SK-N-SH treated with all-trans-retinoic acid at 6 μM for 48 hours (cell line): ENCODE results near the gene BPIFB1.

Experiments used
- ATAC-seq: fragments of 200-7000 bp; cut with Tn5 transposase; 3 replicates; pipeline ENCODE4 v1.9.1; 2020; ENCODE audit warnings: mild to moderate bottlenecking, moderate library complexity
- ARNTL ChIP-seq: fragments of 450-650 bp; formaldehyde crosslinking; IDR thresholded peaks from 2 replicates; pipeline ENCODE4 v1.5.0; 2020; ENCODE audit warnings: low read depth, mild to moderate bottlenecking, moderate library complexity, borderline replicate concordance
- BACH2 ChIP-seq: fragments of 250-450 bp; sonication (Bioruptor Pico); IDR thresholded peaks from 2 replicates; pipeline ENCODE4 v1.9.0; 2021; ENCODE audit warnings: mild to moderate bottlenecking, borderline replicate concordance
- CREB5 ChIP-seq: fragments of 250-450 bp; sonication (Bioruptor Pico); IDR thresholded peaks from 2 replicates; pipeline ENCODE4 v1.5.1; 2020; ENCODE audit warnings: low read depth, mild to moderate bottlenecking, moderate library complexity
- CSDC2 ChIP-seq: fragments of 250-450 bp; sonication (Bioruptor Pico); IDR thresholded peaks from 2 replicates; pipeline ENCODE4 v1.5.0; 2020; ENCODE audit warnings: mild to moderate bottlenecking, moderate library complexity
- CSRNP3 ChIP-seq: fragments of 250-450 bp; sonication (Bioruptor Pico); IDR thresholded peaks from 2 replicates; pipeline ENCODE4 v1.5.1; 2021; ENCODE audit warnings: mild to moderate bottlenecking, moderate library complexity
- ESRRG ChIP-seq: fragments of 250-450 bp; sonication (Bioruptor Pico); IDR thresholded peaks from 2 replicates; pipeline ENCODE4 v1.6.1; 2021; ENCODE audit warnings: mild to moderate bottlenecking
- GLIS3 ChIP-seq: fragments of 250-450 bp; sonication (Bioruptor Pico); IDR thresholded peaks from 2 replicates; pipeline ENCODE4 v1.5.0; 2020; ENCODE audit warnings: mild to moderate bottlenecking, moderate library complexity
- OSR1 ChIP-seq: fragments of 250-450 bp; sonication (Bioruptor Pico); IDR thresholded peaks from 2 replicates; pipeline ENCODE4 v1.8.0; 2022; ENCODE audit warnings: moderate library complexity, mild to moderate bottlenecking, inconsistent platforms
- PATZ1 ChIP-seq: fragments of 250-450 bp; sonication (Bioruptor Pico); IDR thresholded peaks from 2 replicates; pipeline ENCODE4 v1.8.0; 2020; ENCODE audit warnings: mild to moderate bottlenecking, moderate library complexity, borderline replicate concordance
- PPARA ChIP-seq: fragments of 250-450 bp; sonication (Bioruptor Pico); IDR thresholded peaks from 2 replicates; pipeline ENCODE4 v1.5.0; 2020; ENCODE audit warnings: mild to moderate bottlenecking, borderline replicate concordance
- RARB ChIP-seq: fragments of 250-450 bp; sonication (Bioruptor Pico); IDR thresholded peaks from 2 replicates; pipeline ENCODE4 v1.8.0; 2021; ENCODE audit warnings: mild to moderate bottlenecking, moderate library complexity
- SNAI2 ChIP-seq: fragments of 250-450 bp; sonication (Bioruptor Pico); IDR thresholded peaks from 2 replicates; pipeline ENCODE4 v1.5.0; 2020; ENCODE audit warnings: mild to moderate bottlenecking, moderate library complexity
- TOX ChIP-seq: fragments of 250-450 bp; sonication (Bioruptor Pico); IDR thresholded peaks from 2 replicates; pipeline ENCODE4 v1.8.0; 2021; ENCODE audit warnings: mild to moderate bottlenecking, moderate library complexity, borderline replicate concordance
- TSHZ2 ChIP-seq: fragments of 250-450 bp; sonication (Bioruptor Pico); IDR thresholded peaks from 2 replicates; pipeline ENCODE4 v1.5.0; 2020; ENCODE audit warnings: mild to moderate bottlenecking, moderate library complexity
- ZC3H10 ChIP-seq: fragments of 250-450 bp; sonication (Bioruptor Pico); IDR thresholded peaks from 2 replicates; pipeline ENCODE4 v1.5.1; 2021; ENCODE audit warnings: mild to moderate bottlenecking, moderate library complexity
- ZFP30 ChIP-seq: fragments of 450-650 bp; formaldehyde crosslinking; IDR thresholded peaks from 2 replicates; pipeline ENCODE4 v1.5.0; 2022; ENCODE audit warnings: mild to moderate bottlenecking, moderate library complexity
- ZNF565 ChIP-seq: fragments of 450-650 bp; formaldehyde crosslinking; conservative IDR thresholded peaks from 2 replicates; pipeline ENCODE4 v1.5.0; 2020; ENCODE audit warnings: low read depth, mild to moderate bottlenecking, moderate library complexity
- ZNF8 ChIP-seq: fragments of 450-650 bp; formaldehyde crosslinking; IDR thresholded peaks from 2 replicates; pipeline ENCODE4 v1.5.0; 2020; ENCODE audit warnings: mild to moderate bottlenecking, moderate library complexity
- TF ChIP-seq, protein P1 (sequence below): fragments of 250-450 bp; sonication (Bioruptor Pico); IDR thresholded peaks from 2 replicates; pipeline ENCODE4 v1.8.0; 2021; ENCODE audit warnings: low read depth, mild to moderate bottlenecking, moderate library complexity, borderline replicate concordance

BPIFB1 gene

DNA sequence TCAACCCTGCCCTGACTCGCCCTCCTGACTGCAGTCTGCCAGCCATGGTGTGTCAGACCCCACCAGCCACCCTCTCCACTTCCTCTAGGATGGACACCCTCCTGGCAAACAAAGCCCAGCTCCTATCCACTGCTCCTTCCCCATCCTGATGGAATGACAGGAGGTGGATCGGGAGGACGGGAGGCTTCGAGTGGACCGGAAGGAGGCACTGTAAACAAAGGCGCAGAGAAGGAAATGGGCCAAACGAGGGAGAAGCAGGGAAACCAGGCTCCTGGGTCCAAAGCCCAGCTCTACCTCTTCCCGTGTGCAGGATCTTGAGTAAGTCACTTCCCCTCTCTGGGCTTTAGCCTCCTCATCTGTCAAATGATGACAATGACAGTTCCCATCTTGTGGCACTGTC lies 40.2 kb downstream of the BPIFB1 start:
- no peak for ATAC-seq
- no peak for TF ChIP-seq PPARA (CRISPR knock-in tag)
- TF ChIP-seq GLIS3 (CRISPR knock-in tag), result no peak
- no peak for TF ChIP-seq ZNF565 (CRISPR knock-in tag)
- no peak for TF ChIP-seq ESRRG (CRISPR knock-in tag)
- no peak for TF ChIP-seq CSDC2 (CRISPR knock-in tag)
- no peak for TF ChIP-seq TSHZ2 (CRISPR knock-in tag)
- no peak for TF ChIP-seq OSR1 (CRISPR knock-in tag)
- no peak for TF ChIP-seq CSRNP3

DNA sequence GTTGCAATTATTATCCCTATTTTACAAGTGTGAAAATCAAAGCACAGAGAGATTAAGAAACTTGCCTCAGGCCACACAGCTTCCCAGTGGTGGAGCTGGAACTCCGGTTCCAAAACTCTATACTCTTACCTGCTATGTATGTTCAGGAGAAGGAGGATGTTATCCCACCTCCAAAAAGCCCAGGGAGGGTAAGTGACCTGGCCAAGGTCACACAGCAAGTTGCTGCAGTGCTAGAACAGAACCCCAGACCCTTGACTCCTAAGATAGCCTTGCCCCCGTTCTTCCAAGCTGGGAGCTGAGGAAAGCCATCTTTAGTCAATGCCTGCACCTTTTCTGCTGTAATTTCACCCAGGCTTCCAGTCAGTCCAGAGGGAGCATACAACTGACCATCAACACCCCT lies 42.3 kb downstream of the BPIFB1 start:
- no peak for ATAC-seq
- no peak for TF ChIP-seq ZNF565 (CRISPR knock-in tag)
- TF ChIP-seq ZC3H10 (CRISPR knock-in tag), result no peak
- TF ChIP-seq TOX (CRISPR knock-in tag), result no peak
- no peak for TF ChIP-seq PATZ1
- no peak for TF ChIP-seq OSR1 (CRISPR knock-in tag)
- TF ChIP-seq RARB, result no peak
- TF ChIP-seq BACH2 (CRISPR knock-in tag), result no peak
- TF ChIP-seq SNAI2 (CRISPR knock-in tag), result no peak
- TF ChIP-seq CSRNP3, result no peak
- TF ChIP-seq, protein P1, sequence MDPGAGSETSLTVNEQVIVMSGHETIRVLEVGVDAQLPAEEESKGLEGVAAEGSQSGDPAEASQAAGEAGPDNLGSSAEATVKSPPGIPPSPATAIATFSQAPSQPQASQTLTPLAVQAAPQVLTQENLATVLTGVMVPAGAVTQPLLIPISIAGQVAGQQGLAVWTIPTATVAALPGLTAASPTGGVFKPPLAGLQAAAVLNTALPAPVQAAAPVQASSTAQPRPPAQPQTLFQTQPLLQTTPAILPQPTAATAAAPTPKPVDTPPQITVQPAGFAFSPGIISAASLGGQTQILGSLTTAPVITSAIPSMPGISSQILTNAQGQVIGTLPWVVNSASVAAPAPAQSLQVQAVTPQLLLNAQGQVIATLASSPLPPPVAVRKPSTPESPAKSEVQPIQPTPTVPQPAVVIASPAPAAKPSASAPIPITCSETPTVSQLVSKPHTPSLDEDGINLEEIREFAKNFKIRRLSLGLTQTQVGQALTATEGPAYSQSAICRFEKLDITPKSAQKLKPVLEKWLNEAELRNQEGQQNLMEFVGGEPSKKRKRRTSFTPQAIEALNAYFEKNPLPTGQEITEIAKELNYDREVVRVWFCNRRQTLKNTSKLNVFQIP, result no peak
- no peak for TF ChIP-seq ARNTL (CRISPR knock-in tag)
- no peak for TF ChIP-seq ZNF8
- no peak for TF ChIP-seq ZFP30 (CRISPR knock-in tag)
- no peak for TF ChIP-seq CREB5 (CRISPR knock-in tag)
- no peak for TF ChIP-seq CSDC2 (CRISPR knock-in tag)
